IMR-90 (cell line): Measurements from ENCODE around the gene RAB40C.

ENCODE experiments used
- CEBPB ChIP-seq: IDR thresholded peaks from 2 replicates; pipeline ENCODE4 v1.6.1; 2012; ENCODE audit warnings: low read depth, low read length, improper control_type of control experiment
- CTCF ChIP-seq: conservative IDR thresholded peaks from 2 replicates; pipeline ENCODE4 v1.5.1; 2012; ENCODE audit warnings: mild to moderate bottlenecking, low read depth, low read length, improper control_type of control experiment
- FOS ChIP-seq: fragments of 150-350 bp; IDR thresholded peaks from 2 replicates; pipeline ENCODE4 v1.6.1; 2016; ENCODE audit warnings: low read depth, low read length
- MAZ ChIP-seq: IDR thresholded peaks from 2 replicates; pipeline ENCODE4 v1.6.1; 2012; ENCODE audit warnings: low read depth, mild to moderate bottlenecking, low read length, improper control_type of control experiment, moderate library complexity, borderline replicate concordance
- MXI1 ChIP-seq: IDR thresholded peaks from 2 replicates; pipeline ENCODE4 v1.6.1; 2012; ENCODE audit warnings: low read depth, mild to moderate bottlenecking, low read length, moderate library complexity, borderline replicate concordance
- NFE2L2 ChIP-seq: fragments of 150-350 bp; IDR thresholded peaks from 2 replicates; pipeline ENCODE4 v1.6.1; 2016; ENCODE audit warnings: low read depth, mild to moderate bottlenecking, low read length
- POLR2A ChIP-seq: IDR thresholded peaks from 2 replicates; pipeline ENCODE4 v1.6.1; 2012; ENCODE audit warnings: mild to moderate bottlenecking, low read depth, low read length
- RCOR1 ChIP-seq: IDR thresholded peaks from 2 replicates; pipeline ENCODE4 v1.6.1; 2012; ENCODE audit warnings: mild to moderate bottlenecking, low read length, improper control_type of control experiment; ENCODE audit not compliant: insufficient replicate concordance
- RFX5 ChIP-seq: IDR thresholded peaks from 2 replicates; pipeline ENCODE4 v1.8.0; 2012; ENCODE audit warnings: low read depth, mild to moderate bottlenecking, low read length, moderate library complexity
- SMC3 ChIP-seq: fragments of 150-350 bp; IDR thresholded peaks from 2 replicates; pipeline ENCODE4 v1.6.1; 2016; ENCODE audit warnings: low read depth, mild to moderate bottlenecking, antibody characterized with exemption, low read length, moderate library complexity
- USF2 ChIP-seq: fragments of 150-350 bp; IDR thresholded peaks from 2 replicates; pipeline ENCODE4 v1.6.1; 2017; ENCODE audit warnings: mild to moderate bottlenecking, antibody characterized with exemption, low read length, low read depth

GRCh38 chr16:596736-597060, 6.8 kb downstream of the RAB40C start:
- TF ChIP-seq CTCF (no peak), POLR2A (no peak), RCOR1 (no peak), CEBPB (no peak), SMC3 (no peak), NFE2L2 (no peak), MXI1 (no peak), MAZ (no peak), RFX5 (no peak), USF2 (no peak), FOS (no peak)
